Ovary (tissue), 3 donors: ENCODE results near the gene MIAT.

Experiments used
- CTCF ChIP-seq, 3 donors: fragments of 450-650 bp in 2 of 3; fragments of 200-600 bp in 1 of 3; IDR thresholded peaks; one replicate each; pipeline versions ENCODE4 v1.5.1 to v1.8.0; 2016 to 2022; ENCODE audit warnings: antibody characterized with exemption in 3 of 3, mild to moderate bottlenecking in 1 of 3
- POLR2A ChIP-seq: fragments of 450-650 bp; IDR thresholded peaks from one replicate; pipeline ENCODE4 v1.6.1; 2017; ENCODE audit warnings: antibody characterized with exemption, mild to moderate bottlenecking, moderate library complexity
- donor health status: DM: no; HTN: no; CAD: no.

GRCh38 chr22:26672060-26672471 is 14.7 kb downstream of the MIAT start:
- TF ChIP-seq CTCF (IDR thresholded peaks at IDR 0.05) (no peak), POLR2A (no peak)
